NOMO-1 treated with DMSO at 0.1 percent for 48 hours (cell line): ENCODE results near the gene GPC6.
"Not testable (repeated sequence)": the region's sequence is repeated elsewhere in the genome, so short reads cannot be mapped to it uniquely, and the experiment has no call there.

Experiments
- DNase-seq: peaks from one replicate; lab custom pipeline; 2025; ENCODE audit not compliant: unreplicated experiment; lab: John Stamatoyannopoulos, UW

The GPC6 gene

DNA sequence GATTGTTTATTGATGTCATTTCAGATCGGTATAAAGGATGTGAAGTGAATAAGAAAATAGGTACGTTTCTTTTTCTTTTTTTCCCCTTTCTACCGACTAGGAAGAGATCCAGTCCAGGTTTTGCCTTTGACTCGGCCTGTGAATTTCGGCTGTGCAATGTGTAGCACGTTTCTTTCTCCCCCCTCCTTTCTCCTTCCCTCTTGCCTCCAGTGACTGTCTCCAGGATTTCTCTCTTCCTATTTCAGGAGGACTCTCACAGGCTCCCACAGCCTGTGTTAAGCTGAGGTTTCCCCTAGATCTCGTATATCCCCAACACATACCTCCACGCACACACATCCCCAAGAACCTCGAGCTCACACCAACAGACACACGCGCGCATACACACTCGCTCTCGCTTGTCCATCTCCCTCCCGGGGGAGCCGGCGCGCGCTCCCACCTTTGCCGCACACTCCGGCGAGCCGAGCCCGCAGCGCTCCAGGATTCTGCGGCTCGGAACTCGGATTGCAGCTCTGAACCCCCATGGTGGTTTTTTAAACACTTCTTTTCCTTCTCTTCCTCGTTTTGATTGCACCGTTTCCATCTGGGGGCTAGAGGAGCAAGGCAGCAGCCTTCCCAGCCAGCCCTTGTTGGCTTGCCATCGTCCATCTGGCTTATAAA is at the start of gene GPC6:
TSS of gene GPC6 (plus strand) at position 185 of the 657 bp plus-strand sequence.
- no peak for DNase-seq

DNA sequence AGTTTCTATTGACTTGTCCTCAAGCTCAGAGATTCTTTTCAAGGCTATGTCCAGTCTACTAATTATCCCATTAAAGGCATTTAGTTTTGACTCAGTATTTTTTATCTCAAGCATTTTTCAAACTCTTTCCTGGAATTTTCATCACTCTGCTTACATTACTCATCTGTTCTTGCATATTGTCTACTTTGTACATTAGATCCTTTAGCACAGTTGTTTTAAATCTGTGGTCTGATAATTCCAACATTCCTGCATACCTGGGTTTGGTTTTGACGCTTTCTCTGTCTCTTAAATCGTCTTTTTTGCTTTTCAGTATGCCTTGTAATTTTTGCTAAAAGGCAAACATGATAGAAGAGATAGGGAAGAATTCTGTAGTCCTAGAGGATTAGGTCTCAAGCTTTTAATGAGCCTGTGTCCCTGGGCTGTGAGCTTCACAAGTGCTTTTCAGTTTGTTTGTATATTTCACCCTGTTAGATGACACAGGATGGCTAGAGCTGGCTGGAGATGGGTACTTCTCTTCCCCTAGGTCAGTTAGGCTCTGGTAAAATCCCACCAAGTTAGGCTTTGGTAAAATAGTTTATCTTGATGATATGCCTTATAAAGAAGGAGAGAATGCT is 46.1 kb upstream of the GPC6 start:
- no peak for DNase-seq

DNA sequence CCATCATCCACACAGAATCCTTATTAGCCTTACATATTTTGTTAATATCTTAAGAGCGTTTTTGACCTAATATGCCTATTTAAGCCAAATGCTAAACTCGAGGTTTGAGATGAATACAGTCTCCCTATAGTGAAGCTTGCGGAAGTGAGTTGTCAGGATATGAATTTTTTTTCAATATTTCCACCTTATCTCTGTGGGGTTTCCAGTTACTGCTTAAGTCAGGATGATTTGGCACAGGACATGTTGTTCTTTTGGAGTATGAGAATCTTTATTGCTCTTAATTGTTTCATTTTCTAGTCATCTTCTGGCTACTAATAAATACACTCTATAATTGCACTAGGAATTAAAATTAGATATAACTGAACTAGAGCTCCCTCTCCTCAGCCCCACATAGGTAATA is 44.2 kb upstream of the GPC6 start:
- DNase-seq, result no peak

DNA sequence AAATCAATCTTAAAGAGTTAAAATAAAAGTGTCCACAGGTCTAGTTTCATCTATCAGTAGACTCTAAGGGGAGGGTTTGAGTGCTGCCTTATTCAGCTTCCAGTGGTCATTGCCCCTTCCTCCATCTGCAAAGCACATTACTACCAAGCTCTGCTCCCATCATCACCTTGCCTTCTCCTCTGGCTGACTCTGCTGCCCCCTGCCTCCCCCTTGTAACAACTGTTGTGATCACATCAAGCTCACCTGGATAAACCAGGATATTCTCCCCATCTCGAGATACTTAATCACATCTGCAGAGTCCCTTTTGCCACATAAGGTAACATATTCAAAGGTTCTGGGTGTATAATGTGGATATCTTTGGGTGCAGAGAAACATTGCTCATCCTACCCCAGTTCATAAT is 43.3 kb upstream of the GPC6 start:
- no peak for DNase-seq

DNA sequence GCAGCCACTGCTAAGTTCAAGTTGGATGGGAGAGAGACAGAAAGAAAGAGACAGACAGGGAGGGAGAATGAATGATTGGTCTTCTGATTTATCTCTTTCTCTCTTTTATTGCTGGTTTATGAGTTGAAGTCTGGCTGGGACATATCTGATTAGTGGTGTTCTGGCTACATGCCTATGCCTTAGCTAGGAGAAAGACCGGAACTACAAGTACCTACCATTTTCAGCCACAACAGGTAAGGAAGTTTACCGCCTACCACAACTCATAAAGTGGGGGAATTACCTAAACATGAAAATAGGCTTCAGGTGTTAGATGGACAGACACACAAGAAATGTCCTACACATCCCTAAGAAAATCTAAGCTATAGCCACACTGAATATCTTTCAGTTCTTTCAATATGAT is 36.6 kb upstream of the GPC6 start:
- DNase-seq, result no peak

DNA sequence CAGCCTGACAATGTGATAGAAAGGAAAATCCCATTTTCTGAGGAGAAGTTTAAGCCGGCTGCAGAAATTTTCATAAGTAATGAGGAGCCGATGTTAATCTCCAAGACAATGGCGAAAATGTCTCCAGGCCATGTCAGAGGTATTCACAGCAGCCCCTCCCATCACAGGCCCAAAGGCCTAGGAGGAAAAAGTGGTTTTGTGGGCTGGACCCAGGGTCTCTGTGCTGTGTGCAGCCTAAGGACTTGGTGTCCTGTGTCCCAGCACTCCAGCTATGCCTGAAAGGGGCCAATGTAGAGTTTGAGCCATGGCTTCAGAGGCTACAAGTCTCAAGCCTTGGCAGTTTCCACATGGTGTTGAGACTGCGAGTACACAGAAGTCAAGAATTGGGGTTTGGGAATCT is 32.9 kb upstream of the GPC6 start:
- no peak for DNase-seq

DNA sequence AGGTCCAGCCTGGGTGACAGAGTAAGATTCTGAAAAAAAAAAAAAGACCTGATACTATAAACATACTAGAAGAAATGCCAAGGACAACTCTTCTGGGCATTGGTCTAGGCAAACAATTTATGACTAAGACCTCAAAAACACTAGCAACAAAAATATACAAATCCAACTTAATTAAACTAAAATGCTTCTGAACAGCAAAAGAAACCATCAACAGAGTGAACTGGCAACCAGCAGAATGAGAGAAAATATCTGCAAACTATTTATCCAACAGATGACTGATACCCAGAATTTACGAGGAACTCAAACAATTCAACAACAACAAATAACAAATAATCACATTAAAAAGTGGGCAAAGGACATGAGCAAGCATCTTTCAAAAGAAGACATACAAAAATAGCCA is 26.8 kb upstream of the GPC6 start:
- DNase-seq, result no peak

DNA sequence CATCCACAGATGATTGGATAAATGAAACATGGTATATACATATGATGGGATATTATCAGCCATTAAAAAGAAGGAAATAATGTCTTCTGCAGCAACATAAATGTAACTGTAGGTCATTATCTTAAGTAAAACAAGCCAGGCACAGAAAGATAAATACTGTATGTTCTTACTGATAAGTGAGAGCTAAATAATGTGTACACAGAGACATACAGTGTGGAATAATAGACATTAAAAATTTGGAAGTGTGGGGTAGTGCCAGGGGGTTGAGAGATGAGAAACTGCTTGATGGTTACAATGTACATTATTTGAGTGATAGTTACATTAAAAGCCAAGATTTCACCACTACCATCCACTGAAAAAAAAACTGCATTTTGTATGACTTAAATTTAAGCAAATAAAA is 26.0 kb upstream of the GPC6 start:
- DNase-seq, result no peak

DNA sequence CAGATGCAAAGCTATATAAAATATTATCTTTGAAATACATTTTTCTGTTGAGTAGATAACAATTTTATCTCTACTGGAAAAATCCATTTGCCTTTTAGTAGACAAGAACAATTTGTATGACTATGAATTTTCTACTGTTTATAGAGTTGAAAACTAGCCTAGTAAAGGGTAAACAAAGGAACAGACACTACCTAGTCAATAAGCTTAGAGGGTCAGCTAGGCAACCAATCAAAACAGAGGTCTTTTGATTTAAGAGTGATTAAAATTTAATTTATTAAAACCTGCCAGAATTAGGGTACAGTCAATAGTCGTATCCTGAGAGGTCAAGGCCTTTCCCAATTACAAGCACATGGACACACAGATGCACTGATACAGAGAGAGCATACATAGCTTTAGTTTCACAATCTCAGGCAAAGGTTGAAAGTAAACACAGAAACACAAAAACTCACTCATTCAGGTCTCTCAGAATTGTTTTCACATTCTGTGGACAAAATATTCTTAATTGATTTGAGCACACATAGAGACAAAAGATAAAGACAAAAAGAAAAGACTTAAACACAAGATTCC is 24.5 kb upstream of the GPC6 start:
- no peak for DNase-seq

DNA sequence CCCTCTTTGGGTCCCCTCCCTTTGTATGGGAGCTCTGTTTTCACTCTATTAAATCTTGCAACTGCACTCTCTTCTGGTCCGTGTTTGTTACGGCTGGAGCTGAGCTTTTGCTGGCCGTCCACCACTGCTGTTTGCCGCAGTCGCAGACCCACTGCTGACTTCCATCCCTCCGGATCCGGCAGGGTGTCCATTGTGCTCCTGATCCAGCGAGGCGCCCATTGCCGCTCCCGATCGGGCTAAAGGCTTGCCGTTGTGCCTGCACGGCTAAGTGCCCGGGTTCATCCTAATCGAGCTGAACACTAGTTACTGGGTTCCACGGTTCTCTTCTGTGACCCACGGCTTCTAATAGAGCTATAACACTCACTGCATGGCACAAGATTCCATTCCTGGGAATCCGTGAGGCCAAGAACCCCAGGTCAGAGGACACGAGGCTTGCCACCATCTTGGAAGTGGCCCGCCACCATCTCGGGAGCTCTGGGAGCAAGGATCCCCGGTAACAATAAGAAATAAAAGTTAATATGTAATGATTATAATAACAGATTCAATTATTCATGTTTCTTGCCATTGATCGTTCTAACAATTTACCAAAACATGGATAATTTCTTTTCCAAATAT is 19.7 kb upstream of the GPC6 start:
- DNase-seq, result not testable (repeated sequence)

DNA sequence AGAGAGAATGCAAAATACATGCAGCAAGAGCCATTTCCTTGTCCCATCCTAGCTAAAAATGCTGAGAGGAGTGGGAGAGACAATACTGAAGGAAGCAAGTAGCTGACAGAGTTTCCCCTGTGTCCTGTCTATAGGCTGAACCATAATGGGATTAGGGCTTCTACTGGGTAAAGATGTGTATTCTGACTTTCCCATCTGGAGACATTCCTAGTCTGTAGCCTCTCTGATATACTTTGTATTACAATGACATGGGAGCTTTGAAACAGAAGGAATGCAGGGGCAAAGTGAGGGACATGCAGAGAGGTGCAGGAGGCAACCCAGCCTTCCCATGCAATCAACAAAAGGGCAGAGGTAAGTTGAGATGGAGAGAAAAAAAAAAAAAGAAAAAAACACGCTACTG is 10.5 kb upstream of the GPC6 start:
- DNase-seq, result no peak

DNA sequence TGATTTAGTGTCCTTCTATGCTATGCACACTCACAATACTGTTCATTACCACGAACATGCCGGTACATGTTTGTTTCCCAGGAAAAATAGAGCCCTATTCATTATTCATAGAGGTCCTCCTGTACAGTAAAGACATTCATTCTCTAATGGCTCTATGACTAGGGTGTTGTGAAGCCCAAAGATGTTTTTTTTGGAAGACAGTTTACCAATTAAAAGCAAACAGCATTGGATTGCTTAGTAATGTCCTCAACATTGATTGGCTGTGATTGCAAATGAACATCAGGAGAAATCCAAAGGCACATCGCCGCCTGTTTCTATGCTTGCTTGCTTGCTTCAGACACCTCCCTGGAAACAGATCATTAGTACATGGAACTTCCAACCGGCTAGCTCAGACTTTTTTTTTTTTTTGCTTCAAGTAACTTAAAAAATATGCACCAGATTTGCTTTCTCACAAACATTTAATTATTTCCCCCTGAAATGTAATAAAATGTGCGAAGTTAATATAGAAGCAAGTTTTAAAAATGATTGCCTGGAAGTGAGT is 8.8 kb upstream of the GPC6 start:
- DNase-seq, result no peak

DNA sequence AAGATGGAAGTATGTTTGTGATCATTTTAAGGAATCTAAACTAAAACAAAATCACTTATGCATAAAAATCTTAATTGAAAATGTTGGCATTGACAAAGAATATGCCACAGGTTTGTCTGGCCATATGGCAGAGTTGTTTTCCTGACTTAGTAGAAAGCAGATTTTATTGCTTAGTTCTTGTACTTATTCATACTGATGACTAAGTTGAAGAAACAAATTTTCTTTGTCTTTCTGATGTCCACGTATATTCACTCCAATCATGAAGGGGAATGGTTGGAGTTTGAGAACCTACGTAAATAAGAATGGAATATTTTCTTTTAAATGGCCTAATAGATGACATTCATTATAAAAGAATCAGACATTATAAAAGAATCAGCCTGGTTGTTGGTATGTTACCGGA is 8.0 kb upstream of the GPC6 start:
- DNase-seq, result no peak

DNA sequence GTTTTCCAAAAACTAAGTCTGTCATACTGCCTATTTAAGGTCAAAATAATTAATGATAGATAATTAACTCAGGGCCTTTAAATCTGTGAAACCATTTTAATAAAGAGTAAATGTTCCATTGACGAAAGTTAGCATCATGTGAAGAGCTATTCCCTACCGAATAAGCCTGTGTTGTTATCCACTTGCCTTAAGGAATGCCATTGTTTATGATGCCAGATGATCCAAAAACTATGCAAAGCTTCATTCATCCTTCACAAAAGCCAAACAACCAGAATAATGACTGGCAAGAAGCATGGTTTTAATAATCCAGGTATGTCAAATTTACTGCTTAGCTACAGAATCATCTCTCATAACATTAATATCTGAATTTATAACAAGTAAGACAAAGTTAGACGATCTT is 6.5 kb upstream of the GPC6 start:
- no peak for DNase-seq

DNA sequence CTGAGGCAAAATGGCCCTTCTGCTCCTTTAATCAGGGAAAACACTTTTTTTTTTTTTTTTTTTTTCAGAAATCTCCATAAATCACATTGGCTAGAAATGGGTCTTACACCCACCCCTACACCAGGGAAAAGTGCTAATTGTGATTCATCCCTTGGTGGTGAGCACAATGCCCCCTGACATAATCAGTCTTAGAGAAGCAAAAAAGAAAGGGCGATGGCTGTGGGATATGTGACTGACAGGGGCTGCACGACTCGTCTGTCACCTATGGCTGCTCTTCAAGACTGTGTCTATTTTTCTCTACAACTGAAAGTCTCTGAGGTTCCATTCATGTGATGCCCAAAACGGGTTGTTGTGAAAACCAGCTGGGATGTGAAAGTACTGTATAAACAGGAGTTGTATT is 3.6 kb upstream of the GPC6 start:
- no peak for DNase-seq

DNA sequence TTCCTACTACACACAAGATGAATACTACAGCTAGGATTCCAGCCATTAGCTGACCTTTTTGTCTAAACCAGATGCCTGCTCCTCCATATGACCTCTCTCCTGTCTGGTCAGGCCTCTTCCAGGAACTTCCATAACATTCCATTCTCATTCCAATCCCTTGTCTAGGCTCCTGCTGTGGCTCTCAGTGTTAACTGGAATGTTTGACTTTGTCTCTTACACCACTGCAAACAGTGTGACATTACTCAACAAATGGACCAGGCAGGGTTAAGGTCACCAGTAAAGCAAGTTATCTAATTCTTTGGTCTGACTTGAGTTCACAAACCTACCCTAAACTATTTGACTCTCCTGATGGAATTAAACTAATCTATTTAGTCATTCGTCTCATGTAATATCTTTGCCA is 2.1 kb upstream of the GPC6 start:
- no peak for DNase-seq

DNA sequence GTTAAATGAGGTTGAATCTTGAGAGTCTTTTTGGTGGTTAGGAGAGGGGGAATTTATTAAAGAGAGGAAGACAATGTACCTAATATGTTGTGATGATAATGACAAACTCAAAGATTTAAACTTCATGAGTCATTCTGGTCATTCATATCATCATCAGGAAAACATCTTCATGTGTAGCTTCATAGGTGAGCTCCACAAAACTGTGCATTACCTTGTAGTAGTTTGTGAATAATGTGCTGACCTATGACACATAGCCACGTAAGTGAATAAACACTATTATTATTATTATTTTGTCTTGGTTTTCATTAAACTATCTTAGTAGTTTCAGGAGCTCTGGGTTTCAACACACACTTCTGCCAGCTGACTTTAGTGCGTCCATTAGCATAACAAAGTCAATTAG is 997 bp upstream of the GPC6 start:
- DNase-seq, result no peak

DNA sequence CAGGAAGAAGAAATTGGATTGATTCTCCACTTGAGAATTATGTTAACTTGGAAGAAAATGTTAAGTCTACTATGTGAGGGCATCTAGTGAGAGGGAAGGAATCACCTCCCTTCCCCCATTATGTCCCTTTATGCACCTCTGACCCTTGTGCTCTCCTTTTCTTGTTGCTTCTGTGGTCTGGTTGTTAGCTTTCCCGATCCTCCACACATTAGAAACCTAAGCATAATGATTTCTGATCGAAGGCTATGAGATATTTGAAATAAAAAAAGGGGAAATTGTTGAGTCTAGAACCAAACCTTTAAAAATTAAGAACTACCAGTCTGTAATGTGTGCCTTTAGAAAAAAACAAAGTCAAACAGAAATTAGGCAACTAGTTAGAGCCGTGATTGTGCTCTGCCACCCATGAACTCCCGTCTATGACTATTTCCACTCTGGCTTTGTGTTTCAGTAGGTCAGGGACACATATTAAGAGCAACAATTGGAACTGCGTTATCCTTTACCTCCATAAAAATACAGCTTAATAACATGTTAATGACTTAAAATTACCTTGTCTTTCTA is 463 bp upstream of the GPC6 start:
- DNase-seq, result no peak

DNA sequence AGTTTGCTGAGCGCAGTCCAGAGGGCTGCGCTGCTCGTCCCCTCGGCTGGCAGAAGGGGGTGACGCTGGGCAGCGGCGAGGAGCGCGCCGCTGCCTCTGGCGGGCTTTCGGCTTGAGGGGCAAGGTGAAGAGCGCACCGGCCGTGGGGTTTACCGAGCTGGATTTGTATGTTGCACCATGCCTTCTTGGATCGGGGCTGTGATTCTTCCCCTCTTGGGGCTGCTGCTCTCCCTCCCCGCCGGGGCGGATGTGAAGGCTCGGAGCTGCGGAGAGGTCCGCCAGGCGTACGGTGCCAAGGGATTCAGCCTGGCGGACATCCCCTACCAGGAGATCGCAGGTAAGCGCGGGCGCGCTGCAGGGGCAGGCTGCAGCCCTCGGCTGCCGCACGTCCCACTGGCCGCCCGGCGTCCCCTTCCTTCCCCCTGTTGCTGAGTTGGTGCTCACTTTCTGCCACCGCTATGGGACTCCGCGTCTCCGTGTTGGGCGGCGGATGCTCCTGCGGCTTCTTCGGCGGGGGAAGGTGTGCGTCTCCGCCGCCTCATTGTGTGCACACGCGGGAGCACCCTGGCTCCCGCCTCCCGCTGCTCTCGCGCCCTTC is 772 bp downstream of the GPC6 start:
- no peak for DNase-seq

DNA sequence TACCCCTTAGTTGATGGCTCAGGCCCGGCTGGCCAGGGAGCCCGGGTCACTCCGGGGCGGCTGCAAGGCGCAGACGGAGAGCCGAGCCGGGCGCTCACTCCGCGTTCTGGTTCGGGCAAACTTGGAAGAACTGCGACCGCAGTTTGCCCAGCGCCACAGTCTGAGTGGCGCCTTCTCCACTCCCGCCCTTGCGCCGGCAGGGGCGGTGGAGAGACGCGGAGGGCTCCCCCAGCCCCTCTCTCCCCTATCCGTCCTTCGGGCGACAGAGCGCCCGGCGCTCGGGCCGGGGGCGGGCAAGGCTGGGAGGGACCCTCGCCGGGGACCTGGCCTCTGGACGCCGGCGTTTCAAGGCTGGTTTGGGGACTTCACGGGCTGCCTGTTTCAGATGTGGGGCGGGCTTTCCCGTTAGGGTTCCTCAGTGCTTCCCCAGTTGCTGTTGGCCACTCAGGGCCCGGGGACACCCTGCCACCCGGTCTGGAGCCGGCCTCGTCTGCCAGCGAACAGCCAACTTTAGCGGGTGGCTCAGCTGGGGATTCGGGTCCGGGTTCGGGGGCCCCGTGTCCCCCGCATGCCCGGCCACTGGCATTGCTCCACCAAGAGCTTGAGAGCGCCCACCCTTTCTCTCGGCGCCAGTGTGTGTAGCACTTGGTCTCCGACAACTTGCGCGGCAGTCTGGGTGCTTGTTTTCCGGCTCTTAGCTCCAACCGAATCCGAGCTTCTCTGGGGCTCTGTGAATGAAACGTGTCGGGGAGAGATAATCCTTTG is 1.5 kb downstream of the GPC6 start:
- no peak for DNase-seq

DNA sequence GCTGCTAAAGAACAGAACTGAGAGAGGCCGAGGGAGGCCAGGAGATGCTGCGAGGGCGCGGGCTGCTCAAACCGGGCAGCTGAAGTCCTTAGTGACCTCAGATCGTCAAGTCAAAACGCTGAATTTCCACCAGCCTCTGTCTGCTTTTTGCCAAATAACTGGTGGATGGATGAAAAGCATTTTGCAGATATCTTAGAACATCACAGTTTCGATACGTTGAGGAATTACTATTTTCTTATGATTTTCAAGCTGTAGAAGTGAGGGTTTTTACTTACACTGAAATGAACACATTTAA is 2.0 kb downstream of the GPC6 start:
- DNase-seq, result no peak
